ENCODE results near the gene ERCC6L2. TPM values are rescaled to one million over a fixed set of nuclear protein-coding genes. Genes with fewer than 3 reads are reported as not detected.
A peak's percentile ranks its signal among the peaks of the same experiment; 100 is the strongest.

Gene ERCC6L2
- total and polyA plus RNA-seq, 10 of the 15 experiments (the other 5 are each of a cell fraction or from before 2014, with no cell fraction given), result 8.1 to 45.0 (median 22.6) TPM

DNA sequence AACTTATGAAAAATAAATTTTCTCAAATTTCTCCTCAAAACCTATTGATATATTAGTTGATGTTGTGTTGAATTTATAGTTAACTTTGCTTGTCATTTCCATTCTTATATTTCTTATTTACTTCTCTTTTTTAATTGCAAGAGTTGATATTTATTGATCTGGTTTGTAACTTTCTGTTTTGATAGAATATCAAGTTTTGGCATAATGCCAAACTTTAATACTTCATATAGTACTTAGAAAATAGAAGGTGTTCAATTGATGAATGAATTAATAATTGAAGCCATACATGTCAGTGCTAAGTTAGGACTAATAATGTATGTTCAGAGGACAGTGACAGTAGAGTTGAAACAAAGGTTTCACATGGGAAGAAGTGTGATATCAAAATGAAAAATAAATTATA, 27.9 kb downstream of the ERCC6L2 start:
- Histone ChIP-seq H3K9ac (ENCODE audit: control insufficient read depth, insufficient read depth, low read length) (no peak overlapping the region), H2AFZ (ENCODE audit: control insufficient read depth, low read depth, low read length) (no peak overlapping the region), H3K4me3 (no peak overlapping the region), H3K36me3 (ENCODE audit: control insufficient read depth in 2 of 2, insufficient read depth in 2 of 2, low read length in 1 of 2) (no peaks in the 10 kb centered on the region; a peak in 1 of 4 replicates), H3K79me2 (ENCODE audit: control insufficient read depth, insufficient read depth, low read length) (no peaks in the 10 kb centered on the region), H3K27me3 (replicated peaks in 1 of 2; ENCODE audit: control insufficient read depth in 2 of 2, insufficient read depth in 2 of 2, low read length in 1 of 2) (no peaks in the 10 kb centered on the region), H4K20me1 (ENCODE audit: control insufficient read depth, insufficient read depth) (no peaks in the 10 kb centered on the region; the same call in 1 of the 2 replicates), H3K27ac (ENCODE audit: control insufficient read depth, insufficient read depth) (no peak overlapping the region), H3K4me1 (ENCODE audit: control insufficient read depth, insufficient read depth, low read length) (no peaks in the 10 kb centered on the region), H3K4me2 (ENCODE audit: control insufficient read depth, insufficient read depth) (no peak overlapping the region), H3K9me3 (replicated peaks; ENCODE audit: control insufficient read depth, insufficient read depth, low read length) (no peaks in the 10 kb centered on the region)
- no TSS peak for BruUV-seq (replicated peaks)
- ATAC-seq (no peak), DNase-seq (ENCODE audit: low read depth, low spot score) (no peak), FAIRE-seq (no peak)
- ChIA-PET RAD21 (ENCODE audit: unreplicated experiment) (no interaction called here), CTCF (no interaction called here), SMC1A (ENCODE audit: uncharacterized antibody, unreplicated experiment) (no interaction called here), POLR2A (no interaction called here)
- TF ChIP-seq SMAD1 (IDR thresholded peaks at IDR 0.05; ENCODE audit: low read depth, partially characterized antibody), result peak; percentile 39
- no peak for TF ChIP-seq YY1 (IDR thresholded peaks at IDR 0.05; ENCODE audit: low read depth, low read length)
- no peak for TF ChIP-seq GATAD2B (conservative IDR thresholded peaks at IDR 0.05; ENCODE audit: low read depth)
- intact Hi-C loops (cut with micrococcal nuclease; ENCODE audit: unreplicated experiment) (no loop called here), in situ Hi-C loops (cut with MboI) (no loop called here)

DNA sequence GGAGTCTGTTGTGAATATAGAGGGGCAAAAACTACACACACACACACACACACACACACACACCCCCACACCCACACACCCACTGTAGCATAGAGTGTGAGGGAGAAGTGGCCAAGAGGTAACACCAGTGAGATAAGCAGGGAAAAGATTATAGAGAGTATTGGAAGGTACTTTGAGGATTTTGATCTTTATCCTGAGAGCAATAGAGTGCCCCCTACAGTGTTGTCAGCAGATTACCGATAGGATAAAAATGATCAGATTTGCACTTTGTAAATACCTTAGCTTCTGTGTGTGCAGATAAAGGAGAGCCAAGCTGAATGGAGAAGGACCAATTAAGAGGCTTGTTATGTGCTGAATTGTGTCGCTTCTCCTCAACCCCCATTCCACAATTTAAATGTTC, 32.3 kb downstream of the ERCC6L2 start:
- H2AFZ ChIP-seq (ENCODE audit: control insufficient read depth, low read depth, low read length), result no peak overlapping the region
- H3K27ac ChIP-seq (ENCODE audit: control insufficient read depth, insufficient read depth), result no peak overlapping the region
- no peaks in the 10 kb centered on the region for H3K4me1 ChIP-seq (ENCODE audit: control insufficient read depth, insufficient read depth, low read length)
- SMC1A ChIA-PET (ENCODE audit: uncharacterized antibody, unreplicated experiment), result interaction anchor here (0.6 kb wide), 1 partner anchor 1899 kb away, joined by 6 read pairs; no protein-coding TSS in a partner anchor
- in situ Hi-C loops (cut with MboI), result no loop called here
- no peak for DNase-seq (ENCODE audit: low read depth, low spot score)
- no peaks in the 10 kb centered on the region; the same call in 1 of the 2 replicates for H4K20me1 ChIP-seq (ENCODE audit: control insufficient read depth, insufficient read depth)
- ATAC-seq, result peak; percentile 44; the same call in 1 of the 3 replicates
- no TSS peak for BruUV-seq (replicated peaks)
- RAD21 ChIA-PET (ENCODE audit: unreplicated experiment), result no interaction called here
- peak; percentile 64 for FAIRE-seq
- H3K27me3 ChIP-seq (replicated peaks in 1 of 2; ENCODE audit: control insufficient read depth in 2 of 2, insufficient read depth in 2 of 2, low read length in 1 of 2), result no peaks in the 10 kb centered on the region
- POLR2A ChIA-PET, result no interaction called here
- CTCF ChIA-PET, result interaction anchor here (1.6 kb wide), 1 partner anchor 181 kb away, joined by 6 read pairs; no protein-coding TSS in a partner anchor
- TF ChIP-seq CTCF (IDR thresholded peaks at IDR 0.05 in 2 of 3, conservative IDR thresholded peaks at IDR 0.05 in 1 of 3; ENCODE audit: control insufficient read depth in 2 of 3, extremely low read depth in 1 of 3, insufficient read depth in 1 of 3, low read depth in 3 of 3, low read length in 3 of 3) (peak in 2 of 3 experiments; percentile 35 to 44; a peak in 3 of 6 replicates), LARP7 (IDR thresholded peaks at IDR 0.05) (no peak), RAD21 (IDR thresholded peaks at IDR 0.05; ENCODE audit: insufficient read depth, low read depth, low read length) (peak; percentile 40; the same call in 1 of the 2 replicates), SMC3 (IDR thresholded peaks at IDR 0.05; ENCODE audit: borderline replicate concordance, low read length) (peak; percentile 38; the same call in 1 of the 2 replicates)
- no peak overlapping the region for H3K9ac ChIP-seq (ENCODE audit: control insufficient read depth, insufficient read depth, low read length)
- no peak overlapping the region for H3K4me3 ChIP-seq
- intact Hi-C loops (cut with micrococcal nuclease; ENCODE audit: unreplicated experiment), result no loop called here
- no peaks in the 10 kb centered on the region; a peak in 1 of 4 replicates for H3K36me3 ChIP-seq (ENCODE audit: control insufficient read depth in 2 of 2, insufficient read depth in 2 of 2, low read length in 1 of 2)
- no peaks in the 10 kb centered on the region for H3K79me2 ChIP-seq (ENCODE audit: control insufficient read depth, insufficient read depth, low read length)
- H3K4me2 ChIP-seq (ENCODE audit: control insufficient read depth, insufficient read depth), result no peak overlapping the region
- WGBS (ENCODE audit: insufficient coverage, insufficient replicate concordance, low lambda C conversion rate, missing lambda C conversion rate), result 95% methylated on average over 2 of the region's 2 CpGs
- no peaks in the 10 kb centered on the region for H3K9me3 ChIP-seq (replicated peaks; ENCODE audit: control insufficient read depth, insufficient read depth, low read length)

Measured in GM12878 (cell line).